ENCODE measurements around the gene ATXN7L1.
A peak's percentile ranks its signal among the peaks of the same experiment; 100 is the strongest.

Gene ATXN7L1

GRCh38 chr7:105805447-105806019 lies 70.9 kb downstream of the ATXN7L1 start (continued):
- TF ChIP-seq ZNF610 (tag by site-specific recombination; IDR thresholded peaks at IDR 0.05; ENCODE audit: borderline replicate concordance): no peak
- no peak for TF ChIP-seq ZNF707 (tag by site-specific recombination; IDR thresholded peaks at IDR 0.05)
- TF ChIP-seq ZNF19 (tag by site-specific recombination; IDR thresholded peaks at IDR 0.05; ENCODE audit: low read depth): no peak
- no peak for TF ChIP-seq ZNF629 (tag by site-specific recombination; IDR thresholded peaks at IDR 0.05)
- no peak for TF ChIP-seq ZNF202 (tag by site-specific recombination; IDR thresholded peaks at IDR 0.05; ENCODE audit: borderline replicate concordance)
- TF ChIP-seq ZNF624 (tag by site-specific recombination; IDR thresholded peaks at IDR 0.05): no peak
- no peak for TF ChIP-seq ZNF37A (tag by site-specific recombination; IDR thresholded peaks at IDR 0.05)
- TF ChIP-seq ZNF214 (tag by site-specific recombination; IDR thresholded peaks at IDR 0.05; ENCODE audit: borderline replicate concordance): no peak
- no peak for TF ChIP-seq ZNF48 (tag by site-specific recombination; IDR thresholded peaks at IDR 0.05)
- TF ChIP-seq ZNF558 (tag by site-specific recombination; IDR thresholded peaks at IDR 0.05): no peak
- 0 out of 2 replicates have a peak, but pooled peaks have one; percentile 28 for TF ChIP-seq ZBTB17 (tag by site-specific recombination; IDR thresholded peaks at IDR 0.05)

- no peaks in the 10 kb centered on the region for H3K4me1 ChIP-seq (ENCODE audit: control insufficient read depth, insufficient read depth, low read length)
- no peak for TF ChIP-seq ZNF202 (tag by site-specific recombination; IDR thresholded peaks at IDR 0.05; ENCODE audit: borderline replicate concordance)
- TF ChIP-seq ZNF585B (tag by site-specific recombination; IDR thresholded peaks at IDR 0.05): no peak
- TF ChIP-seq ZEB2 (tag by site-specific recombination; IDR thresholded peaks at IDR 0.05): no peak
- TF ChIP-seq ZNF175 (tag by site-specific recombination; IDR thresholded peaks at IDR 0.05): no peak
- TF ChIP-seq ZNF624 (tag by site-specific recombination; IDR thresholded peaks at IDR 0.05): no peak
- TF ChIP-seq ZNF19 (tag by site-specific recombination; IDR thresholded peaks at IDR 0.05; ENCODE audit: low read depth): no peak
- TF ChIP-seq ZNF404 (tag by site-specific recombination; IDR thresholded peaks at IDR 0.05): no peak
- no peak for TF ChIP-seq ZNF610 (tag by site-specific recombination; IDR thresholded peaks at IDR 0.05; ENCODE audit: borderline replicate concordance)
- no peak for TF ChIP-seq ZNF473 (tag by site-specific recombination; IDR thresholded peaks at IDR 0.05)
- no peak for TF ChIP-seq ZSCAN23 (tag by site-specific recombination; IDR thresholded peaks at IDR 0.05)
- TF ChIP-seq ZNF549 (tag by site-specific recombination; IDR thresholded peaks at IDR 0.05): no peak
- no peak for TF ChIP-seq ZNF776 (tag by site-specific recombination; IDR thresholded peaks at IDR 0.05; ENCODE audit: borderline replicate concordance)
- ChIA-PET POLR2A (interaction anchor here (0.6 kb wide), 1 partner anchor 51 kb away, joined by 3 read pairs; no protein-coding TSS in a partner anchor), CTCF (interaction anchor here (0.5 to 1.3 kb wide), 2 partner anchors 38 to 212 kb away, joined by 3 read pairs; no protein-coding TSS in a partner anchor)
- H3K9me3 ChIP-seq (ENCODE audit: control insufficient read depth, insufficient read depth, low read depth, low read length): no peaks in the 10 kb centered on the region
- no peak overlapping the region for H3K27ac ChIP-seq (ENCODE audit: extremely low read depth, low read depth, low read length)
- no peaks in the 10 kb centered on the region for H3K36me3 ChIP-seq (ENCODE audit: control insufficient read depth in 2 of 2, insufficient read depth in 1 of 2, low read length in 2 of 2)
- H3K4me3 ChIP-seq (ENCODE audit: low read depth, low read length): no peak overlapping the region
These were observed 73.0 kb downstream of the ATXN7L1 start for GRCh38 chr7:105803429-105803736.

- POLR2A ChIA-PET: no interaction called here
- no peaks in the 10 kb centered on the region for H3K4me1 ChIP-seq (ENCODE audit: control insufficient read depth, insufficient read depth, low read length)
These were observed 73.6 kb downstream of the ATXN7L1 start for GRCh38 chr7:105802604-105803428.

More at GRCh38 chr7:105802604-105803428, 73.6 kb downstream of the ATXN7L1 start:
- TF ChIP-seq ZIC2 (tag by site-specific recombination; IDR thresholded peaks at IDR 0.05): peak; percentile 60; the same call in 1 of the 2 replicates
- TF ChIP-seq, protein P1, sequence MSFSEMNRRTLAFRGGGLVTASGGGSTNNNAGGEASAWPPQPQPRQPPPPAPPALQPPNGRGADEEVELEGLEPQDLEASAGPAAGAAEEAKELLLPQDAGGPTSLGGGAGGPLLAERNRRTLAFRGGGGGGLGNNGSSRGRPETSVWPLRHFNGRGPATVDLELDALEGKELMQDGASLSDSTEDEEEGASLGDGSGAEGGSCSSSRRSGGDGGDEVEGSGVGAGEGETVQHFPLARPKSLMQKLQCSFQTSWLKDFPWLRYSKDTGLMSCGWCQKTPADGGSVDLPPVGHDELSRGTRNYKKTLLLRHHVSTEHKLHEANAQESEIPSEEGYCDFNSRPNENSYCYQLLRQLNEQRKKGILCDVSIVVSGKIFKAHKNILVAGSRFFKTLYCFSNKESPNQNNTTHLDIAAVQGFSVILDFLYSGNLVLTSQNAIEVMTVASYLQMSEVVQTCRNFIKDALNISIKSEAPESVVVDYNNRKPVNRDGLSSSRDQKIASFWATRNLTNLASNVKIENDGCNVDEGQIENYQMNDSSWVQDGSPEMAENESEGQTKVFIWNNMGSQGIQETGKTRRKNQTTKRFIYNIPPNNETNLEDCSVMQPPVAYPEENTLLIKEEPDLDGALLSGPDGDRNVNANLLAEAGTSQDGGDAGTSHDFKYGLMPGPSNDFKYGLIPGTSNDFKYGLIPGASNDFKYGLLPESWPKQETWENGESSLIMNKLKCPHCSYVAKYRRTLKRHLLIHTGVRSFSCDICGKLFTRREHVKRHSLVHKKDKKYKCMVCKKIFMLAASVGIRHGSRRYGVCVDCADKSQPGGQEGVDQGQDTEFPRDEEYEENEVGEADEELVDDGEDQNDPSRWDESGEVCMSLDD (tag by site-specific recombination; IDR thresholded peaks at IDR 0.05): no peak
- H3K36me3 ChIP-seq (ENCODE audit: control insufficient read depth in 2 of 2, insufficient read depth in 1 of 2, low read length in 2 of 2): no peaks in the 10 kb centered on the region
- H3K4me3 ChIP-seq (ENCODE audit: low read depth, low read length): no peak overlapping the region
- CTCF ChIA-PET: no interaction called here
- H3K9me3 ChIP-seq (ENCODE audit: control insufficient read depth, insufficient read depth, low read depth, low read length): no peaks in the 10 kb centered on the region
- H3K27ac ChIP-seq (ENCODE audit: extremely low read depth, low read depth, low read length): no peak overlapping the region

All from HEK293 (cell line).